Activated CD8-positive, alpha-beta memory T cell treated with anti-CD3 and anti-CD28 coated beads, Interleukin-2, amount 50 U/mL, for 24 hours (primary cell): ENCODE results near the gene ADAMTS17.
"Not testable (repeated sequence)": the region's sequence is repeated elsewhere in the genome, so short reads cannot be mapped to it uniquely, and the experiment has no call there.

Experiments
- DNase-seq: peaks from one replicate; pipeline ENCODE4 v3.0.0-alpha.2; 2020; ENCODE audit errors: extremely low read depth

The ADAMTS17 gene

GRCh38 chr15:100339451-100339850 is 2.3 kb downstream of the ADAMTS17 start:
- not testable (repeated sequence) for DNase-seq

GRCh38 chr15:100338971-100339444 is 2.8 kb downstream of the ADAMTS17 start:
- no peak for DNase-seq

- no peak for DNase-seq
Observed at GRCh38 chr15:100338247-100338646, 3.5 kb downstream of the ADAMTS17 start.

- DNase-seq, result no peak
Observed at GRCh38 chr15:100337096-100338044, 4.4 kb downstream of the ADAMTS17 start.

- no peak for DNase-seq
Observed at GRCh38 chr15:100336061-100336460, 5.7 kb downstream of the ADAMTS17 start.

- no peak for DNase-seq
Observed at GRCh38 chr15:100335335-100335999, 6.3 kb downstream of the ADAMTS17 start.

GRCh38 chr15:100334905-100335304 is 6.9 kb downstream of the ADAMTS17 start:
- no peak for DNase-seq

- DNase-seq, result no peak
Observed at GRCh38 chr15:100334456-100334855, 7.3 kb downstream of the ADAMTS17 start.

GRCh38 chr15:100334015-100334414 is 7.8 kb downstream of the ADAMTS17 start:
- no peak for DNase-seq

- no peak for DNase-seq
Observed at GRCh38 chr15:100333236-100333635, 8.5 kb downstream of the ADAMTS17 start.

GRCh38 chr15:100332721-100333120 is 9.1 kb downstream of the ADAMTS17 start:
- no peak for DNase-seq

- no peak for DNase-seq
Observed at GRCh38 chr15:100332231-100332630, 9.5 kb downstream of the ADAMTS17 start.

GRCh38 chr15:100330629-100331215 is 11.1 kb downstream of the ADAMTS17 start:
- DNase-seq, result no peak

GRCh38 chr15:100330221-100330620 is 11.6 kb downstream of the ADAMTS17 start:
- no peak for DNase-seq

GRCh38 chr15:100328796-100329195 is 13.0 kb downstream of the ADAMTS17 start:
- DNase-seq, result no peak

GRCh38 chr15:100318880-100319279 is 22.9 kb downstream of the ADAMTS17 start:
- DNase-seq, result no peak

- no peak for DNase-seq
Observed at GRCh38 chr15:100314809-100315400, 26.9 kb downstream of the ADAMTS17 start.

GRCh38 chr15:100311833-100312476 is 29.8 kb downstream of the ADAMTS17 start:
- no peak for DNase-seq

GRCh38 chr15:100311154-100311625 is 30.6 kb downstream of the ADAMTS17 start:
- no peak for DNase-seq

GRCh38 chr15:100310513-100311153 is 31.1 kb downstream of the ADAMTS17 start:
- DNase-seq, result no peak

- DNase-seq, result no peak
Observed at GRCh38 chr15:100310041-100310405, 31.8 kb downstream of the ADAMTS17 start.
